GM10266 (cell line): ENCODE data around the gene GALNT5.

Source experiments
- DNase-seq: peaks from one replicate; pipeline ENCODE4 v3.0.0; 2012; ENCODE audit errors: extremely low spot score
- CTCF ChIP-seq: IDR thresholded peaks from 2 replicates; pipeline ENCODE4 v1.5.1; 2012; ENCODE audit warnings: mild to moderate bottlenecking, low read depth; ENCODE audit not compliant: control insufficient read depth, insufficient read depth; ENCODE audit errors: missing control alignments

GALNT5 gene

GRCh38 chr2:157238296-157238695, 19.2 kb upstream of the GALNT5 start:
- TF ChIP-seq CTCF, result no peak
- no peak for DNase-seq

GRCh38 chr2:157244691-157245090, 12.8 kb upstream of the GALNT5 start:
- TF ChIP-seq CTCF, result no peak
- no peak for DNase-seq

GRCh38 chr2:157245144-157245840, 12.2 kb upstream of the GALNT5 start:
- DNase-seq, result no peak
- TF ChIP-seq CTCF, result no peak

GRCh38 chr2:157245846-157246764, 11.4 kb upstream of the GALNT5 start:
- TF ChIP-seq CTCF, result no peak
- peak; percentile 35 for DNase-seq

- TF ChIP-seq CTCF, result no peak
- no peak for DNase-seq
Observed at GRCh38 chr2:157246765-157247407, 10.6 kb upstream of the GALNT5 start.

- no peak for DNase-seq
- no peak for TF ChIP-seq CTCF
Observed at GRCh38 chr2:157250836-157251235, 6.7 kb upstream of the GALNT5 start.
